Right lobe of liver (tissue), 4 donors: ENCODE results near the gene MAD2L1.

Experiments used
- CTCF ChIP-seq, 4 donors: fragments of 200-600 bp in 3 of 4; fragments of 450-650 bp in 1 of 4; IDR thresholded peaks; one replicate each; pipeline versions ENCODE4 v1.5.1 to v1.8.0; 2016 to 2022; ENCODE audit warnings: antibody characterized with exemption in 4 of 4, mild to moderate bottlenecking in 2 of 4
- POLR2A ChIP-seq: fragments of 450-650 bp; IDR thresholded peaks from one replicate; pipeline ENCODE4 v1.6.1; 2017; ENCODE audit warnings: antibody characterized with exemption, mild to moderate bottlenecking
- donor health status: DM: no; HTN: no; CAD: no.
- donor health status: DM: no; HTN: no; CAD: no.
- donor health status: DM: no; HTN: yes; CAD: no.

- TF ChIP-seq CTCF (IDR thresholded peaks at IDR 0.05) (no peak), POLR2A (no peak)
Measured at GRCh38 chr4:120109406-120109805, 42.8 kb upstream of the MAD2L1 start.
